Glomerular visceral epithelial cell (primary cell): ENCODE results near the gene HRG.
A peak's percentile ranks its signal among the peaks of the same experiment; 100 is the strongest.
"Not testable (repeated sequence)": the region's sequence is repeated elsewhere in the genome, so short reads cannot be mapped to it uniquely, and the experiment has no call there.

Experiments
- DNase-seq: peaks from one replicate; pipeline ENCODE4 v3.0.0-alpha.2; 2016; ENCODE audit errors: extremely low spot score

The HRG gene, protein sequence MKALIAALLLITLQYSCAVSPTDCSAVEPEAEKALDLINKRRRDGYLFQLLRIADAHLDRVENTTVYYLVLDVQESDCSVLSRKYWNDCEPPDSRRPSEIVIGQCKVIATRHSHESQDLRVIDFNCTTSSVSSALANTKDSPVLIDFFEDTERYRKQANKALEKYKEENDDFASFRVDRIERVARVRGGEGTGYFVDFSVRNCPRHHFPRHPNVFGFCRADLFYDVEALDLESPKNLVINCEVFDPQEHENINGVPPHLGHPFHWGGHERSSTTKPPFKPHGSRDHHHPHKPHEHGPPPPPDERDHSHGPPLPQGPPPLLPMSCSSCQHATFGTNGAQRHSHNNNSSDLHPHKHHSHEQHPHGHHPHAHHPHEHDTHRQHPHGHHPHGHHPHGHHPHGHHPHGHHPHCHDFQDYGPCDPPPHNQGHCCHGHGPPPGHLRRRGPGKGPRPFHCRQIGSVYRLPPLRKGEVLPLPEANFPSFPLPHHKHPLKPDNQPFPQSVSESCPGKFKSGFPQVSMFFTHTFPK

DNA sequence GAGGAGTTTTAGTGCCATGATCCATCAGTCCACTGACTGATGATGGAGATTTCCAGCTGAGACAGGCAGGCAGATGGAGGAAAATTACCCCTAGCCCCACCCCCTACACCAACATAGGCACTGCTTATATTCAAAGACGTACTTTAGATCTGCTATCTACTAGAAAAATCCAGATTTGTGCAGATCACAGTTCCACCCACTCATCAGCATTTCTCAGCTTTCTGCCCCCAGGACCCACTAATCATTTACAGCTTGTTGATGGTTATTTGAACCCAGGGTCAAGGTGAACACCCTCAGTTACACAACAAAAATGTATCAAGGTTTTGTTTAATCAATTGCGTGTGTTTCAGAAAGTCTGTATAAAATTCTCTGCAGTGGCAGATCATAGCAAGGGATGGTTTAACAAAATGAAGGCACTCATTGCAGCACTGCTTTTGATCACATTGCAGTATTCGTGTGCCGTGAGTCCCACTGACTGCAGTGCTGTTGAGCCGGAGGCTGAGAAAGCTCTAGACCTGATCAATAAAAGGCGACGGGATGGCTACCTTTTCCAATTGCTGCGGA lies at the start of gene HRG:
TSS of gene HRG (plus strand) at position 390 of the 564 bp plus-strand sequence. CDS start at position 408, 18 bp downstream.
- no peak for DNase-seq

DNA sequence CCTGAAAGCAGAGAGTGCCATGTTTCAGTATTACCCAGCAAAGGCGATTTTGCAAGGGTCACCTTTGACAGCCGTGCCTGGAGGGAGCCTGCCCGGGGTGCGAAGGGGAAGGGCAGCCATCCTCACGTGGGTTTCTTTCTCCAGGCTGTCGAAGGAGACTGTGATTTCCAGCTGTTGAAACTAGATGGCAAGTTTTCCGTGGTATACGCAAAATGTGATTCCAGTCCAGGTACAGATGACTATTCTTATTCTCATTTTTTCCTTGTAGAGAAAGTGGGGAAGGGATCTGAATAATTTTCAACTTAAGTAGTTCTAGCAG lies 49.6 kb upstream of the HRG start:
- no peak for DNase-seq

DNA sequence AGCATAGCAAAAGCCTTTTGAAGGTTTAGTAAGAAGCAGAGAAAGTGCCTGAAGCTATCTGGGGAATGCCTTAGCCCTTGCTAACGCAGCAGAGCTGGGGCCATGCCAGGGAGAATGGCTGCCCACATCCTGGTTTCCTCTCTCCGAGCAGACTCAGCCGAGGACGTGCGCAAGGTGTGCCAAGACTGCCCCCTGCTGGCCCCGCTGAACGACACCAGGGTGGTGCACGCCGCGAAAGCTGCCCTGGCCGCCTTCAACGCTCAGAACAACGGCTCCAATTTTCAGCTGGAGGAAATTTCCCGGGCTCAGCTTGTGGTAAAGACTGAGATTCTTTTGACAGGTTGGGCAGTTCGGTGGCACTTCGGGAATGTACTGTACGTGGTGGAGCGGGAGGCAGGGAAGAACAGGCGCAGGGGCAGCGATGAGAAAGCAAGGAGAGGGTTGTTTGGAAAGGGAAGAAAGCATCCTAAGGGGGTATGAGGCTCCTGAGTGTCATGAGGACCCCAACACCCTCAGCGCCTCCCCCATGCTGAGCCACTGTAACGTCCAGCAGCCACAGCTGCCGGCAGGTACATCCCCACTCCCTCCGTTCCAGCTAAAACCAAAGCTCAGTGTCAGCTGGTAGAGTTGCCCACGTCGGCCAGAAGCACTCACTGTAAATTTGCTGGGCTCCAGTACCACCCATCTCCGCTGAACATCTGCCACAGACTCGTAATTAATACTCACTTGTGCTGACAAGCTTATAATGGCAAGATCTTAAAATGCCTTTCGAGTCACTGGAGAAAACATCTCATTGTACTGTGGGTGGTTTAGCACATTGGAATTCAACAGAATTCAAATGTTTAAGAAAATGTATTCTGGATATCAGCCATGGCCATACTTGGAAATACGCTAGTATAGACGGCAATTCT lies 48.5 kb upstream of the HRG start:
- peak; percentile 94 for DNase-seq

DNA sequence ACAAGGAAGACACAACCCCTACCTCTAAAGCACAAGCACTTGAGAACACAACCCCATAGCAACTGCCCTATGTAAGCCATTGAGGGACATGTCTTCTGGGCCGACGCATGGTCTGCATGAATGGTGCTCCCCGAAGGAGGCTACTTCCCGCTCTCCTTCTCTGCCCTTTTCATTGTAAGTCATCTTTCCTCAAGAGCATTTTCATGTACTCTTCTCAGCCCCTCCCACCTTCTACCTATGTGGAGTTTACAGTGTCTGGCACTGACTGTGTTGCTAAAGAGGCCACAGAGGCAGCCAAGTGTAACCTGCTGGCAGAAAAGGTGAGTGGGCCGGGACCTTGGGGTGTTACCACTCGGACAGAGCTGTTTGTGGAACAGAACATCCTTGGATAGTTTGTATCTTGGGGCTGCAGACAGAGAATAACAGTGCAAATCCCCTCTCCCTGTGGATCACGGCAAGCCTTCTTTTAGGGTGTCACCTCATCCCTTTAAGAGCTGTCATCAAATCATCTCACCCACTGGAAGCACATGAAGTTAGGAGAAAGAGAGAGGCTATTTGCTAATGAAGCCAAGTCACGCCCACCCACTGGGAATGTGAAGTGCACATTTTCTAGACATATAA lies 47.4 kb upstream of the HRG start:
- no peak for DNase-seq

DNA sequence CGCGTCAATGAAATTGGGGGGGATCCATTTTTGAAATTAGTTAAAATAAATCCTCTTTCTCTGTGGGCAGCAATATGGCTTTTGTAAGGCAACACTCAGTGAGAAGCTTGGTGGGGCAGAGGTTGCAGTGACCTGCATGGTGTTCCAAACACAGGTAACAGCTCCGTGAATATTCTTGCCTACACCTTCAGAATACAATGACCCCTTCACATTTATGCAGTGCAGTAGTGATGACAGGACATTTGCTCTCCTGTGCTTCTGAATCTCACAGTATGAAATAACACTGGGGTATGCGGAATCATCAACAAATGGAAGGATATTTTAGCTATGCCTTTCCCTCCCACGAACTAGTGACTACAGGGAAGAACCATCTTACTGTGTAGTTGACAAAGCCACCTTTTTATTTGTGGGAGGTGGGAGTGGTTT lies 46.0 kb upstream of the HRG start:
- DNase-seq = no peak

DNA sequence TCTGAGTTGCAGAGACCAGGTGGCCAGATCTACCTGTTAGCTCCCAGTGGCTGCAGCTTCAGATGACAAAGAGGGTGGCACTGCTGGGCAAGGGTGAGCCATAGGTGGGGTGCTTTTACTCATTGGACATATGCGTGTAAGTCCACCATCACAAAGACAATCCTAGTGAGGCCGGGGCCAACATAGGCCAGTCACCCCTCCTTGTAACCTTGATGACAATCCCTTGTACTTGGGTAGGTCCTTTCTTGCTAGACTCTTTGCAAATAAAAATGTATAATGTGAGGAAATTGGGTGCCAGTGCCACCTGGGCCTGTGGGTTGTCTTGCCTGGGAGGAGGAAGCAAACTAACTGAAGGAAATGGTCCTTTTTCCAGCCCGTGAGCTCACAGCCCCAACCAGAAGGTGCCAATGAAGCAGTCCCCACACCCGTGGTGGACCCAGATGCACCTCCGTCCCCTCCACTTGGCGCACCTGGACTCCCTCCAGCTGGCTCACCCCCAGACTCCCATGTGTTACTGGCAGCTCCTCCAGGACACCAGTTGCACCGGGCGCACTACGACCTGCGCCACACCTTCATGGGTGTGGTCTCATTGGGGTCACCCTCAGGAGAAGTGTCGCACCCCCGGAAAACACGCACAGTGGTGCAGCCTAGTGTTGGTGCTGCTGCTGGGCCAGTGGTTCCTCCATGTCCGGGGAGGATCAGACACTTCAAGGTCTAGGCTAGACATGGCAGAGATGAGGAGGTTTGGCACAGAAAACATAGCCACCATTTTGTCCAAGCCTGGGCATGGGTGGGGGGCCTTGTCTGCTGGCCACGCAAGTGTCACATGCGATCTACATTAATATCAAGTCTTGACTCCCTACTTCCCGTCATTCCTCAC lies 45.4 kb upstream of the HRG start:
- DNase-seq = no peak

DNA sequence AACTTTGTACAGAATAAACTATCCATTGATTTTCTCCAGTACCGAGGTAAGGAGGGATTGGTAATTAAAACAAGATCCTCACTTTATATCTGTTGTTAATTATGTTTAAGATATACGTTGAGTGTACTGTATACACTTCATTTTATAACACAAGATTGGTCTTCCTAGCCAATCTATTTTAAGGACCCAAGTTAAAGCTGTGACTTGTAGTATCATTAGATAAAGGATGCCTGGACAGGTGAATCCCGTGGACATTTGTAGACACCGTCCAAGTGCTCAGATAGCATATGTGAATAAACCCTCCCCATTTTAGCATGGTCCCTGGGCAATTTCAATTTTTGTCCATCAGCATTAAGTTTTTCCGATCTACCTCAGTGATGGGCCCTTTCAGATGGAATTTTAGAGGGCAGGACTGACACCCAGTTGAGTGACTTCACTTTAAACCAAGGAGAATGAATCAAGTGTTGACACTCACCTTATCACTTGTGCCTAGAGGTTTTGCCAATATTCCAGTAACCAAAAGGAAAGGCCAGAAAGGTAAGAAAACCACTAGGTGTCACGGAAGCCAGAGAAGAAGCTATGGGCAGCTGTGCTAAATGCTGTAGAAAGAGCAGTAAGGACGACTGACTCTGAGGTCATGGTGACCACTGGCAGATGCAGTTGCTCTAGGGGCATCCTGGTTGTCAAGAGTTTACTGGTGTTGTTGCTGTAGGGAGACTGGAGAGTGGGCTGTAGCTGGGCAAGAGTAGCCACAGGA lies 43.7 kb upstream of the HRG start:
- no peak for DNase-seq

DNA sequence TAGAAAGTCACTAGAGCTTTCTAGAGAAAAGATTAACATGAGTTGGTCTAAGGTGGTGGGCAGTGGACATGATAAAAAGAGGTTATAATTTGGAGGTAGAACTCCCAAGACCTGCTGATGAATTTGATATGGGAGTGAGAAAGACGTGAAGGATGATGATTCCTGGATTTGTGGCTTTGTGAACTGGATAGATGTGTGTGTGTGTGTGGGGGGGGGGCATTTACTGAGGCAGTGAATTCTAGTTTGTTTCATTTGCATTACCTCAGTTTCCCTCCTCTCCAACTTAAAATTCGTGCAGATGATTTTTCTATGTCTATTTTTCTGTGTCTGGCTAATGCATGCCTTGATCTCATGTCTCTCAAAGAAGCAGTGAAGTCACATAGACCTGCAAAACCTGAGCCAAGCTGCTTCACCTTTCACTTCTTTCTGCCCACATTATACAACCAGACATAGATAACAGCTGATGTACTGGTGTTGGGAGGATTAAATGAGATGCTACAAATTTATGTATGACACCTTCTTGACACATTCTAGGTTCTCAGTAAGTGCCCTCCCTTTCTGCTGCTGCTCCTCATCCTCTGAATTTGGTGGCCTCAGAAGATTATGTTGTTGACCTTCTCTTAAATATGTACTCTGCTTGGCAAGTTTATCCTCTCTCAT lies 43.0 kb upstream of the HRG start:
- no peak for DNase-seq

DNA sequence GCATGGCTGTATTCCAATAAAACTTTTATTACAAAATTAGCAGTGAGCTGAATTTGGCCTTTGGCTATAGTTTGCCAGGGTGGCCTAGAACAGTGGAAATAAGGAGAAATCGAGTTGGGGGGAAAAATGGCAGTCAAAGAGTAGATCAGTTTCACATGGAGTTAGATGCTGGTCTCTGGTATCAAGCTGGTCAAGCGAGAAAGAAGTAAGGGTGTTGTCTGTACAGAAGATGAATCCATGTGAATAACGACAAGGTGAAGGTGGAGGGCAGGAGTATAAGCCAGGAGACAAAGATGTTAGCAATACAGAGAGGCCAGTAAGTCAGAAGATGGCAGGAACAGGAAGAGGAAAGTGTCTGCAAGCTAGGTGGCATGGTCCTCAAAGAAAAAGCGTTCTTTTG lies 41.2 kb upstream of the HRG start:
- DNase-seq = no peak

DNA sequence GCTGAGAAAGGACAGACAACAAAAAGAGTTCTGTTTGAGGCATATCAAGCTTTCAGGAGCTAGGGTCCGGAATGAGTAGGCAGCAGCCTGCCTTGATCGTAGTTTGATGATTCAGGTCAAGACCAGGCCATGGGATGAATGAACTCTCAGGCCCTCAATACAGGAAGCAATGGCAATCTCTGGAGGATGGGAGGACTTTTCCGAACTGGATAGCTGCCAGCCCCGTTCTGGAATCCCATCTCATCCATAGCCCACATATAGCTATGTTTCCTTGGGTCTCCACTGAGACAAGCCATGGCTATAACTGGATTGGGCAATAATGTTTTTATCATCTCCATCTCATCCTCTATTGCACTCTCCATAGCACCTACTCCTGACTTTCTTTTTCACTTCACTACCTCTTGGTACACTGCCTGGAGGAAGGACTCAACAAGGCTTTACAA lies 40.2 kb upstream of the HRG start:
- DNase-seq = no peak

DNA sequence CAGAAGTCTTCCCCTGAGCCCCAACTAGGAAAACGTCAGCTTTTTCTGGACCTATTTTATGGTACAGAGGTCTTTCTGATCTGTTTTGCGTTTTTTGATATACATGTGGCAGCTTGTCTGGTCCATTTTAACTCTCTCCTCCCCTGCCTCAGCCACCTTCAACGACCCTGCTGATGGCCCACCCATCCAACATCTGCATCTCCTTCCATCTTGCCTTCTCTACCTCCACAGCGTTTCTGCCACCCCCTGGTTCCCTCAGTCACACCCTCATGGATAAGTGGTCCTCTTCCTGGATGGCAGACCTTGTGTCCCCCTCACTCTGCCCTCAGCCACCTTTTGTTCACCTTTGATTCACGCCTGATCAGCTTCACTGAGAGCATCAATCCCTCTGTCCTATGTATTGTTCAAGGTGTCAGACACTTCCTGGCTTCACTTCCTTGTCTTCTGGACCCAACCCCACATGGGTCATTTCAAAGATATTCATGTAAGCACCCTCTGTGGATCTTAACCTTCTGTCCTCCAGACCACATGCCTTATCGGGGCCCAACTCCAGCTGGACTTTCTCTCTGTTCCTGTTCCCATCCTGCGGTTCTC lies 39.5 kb upstream of the HRG start:
- no peak for DNase-seq

DNA sequence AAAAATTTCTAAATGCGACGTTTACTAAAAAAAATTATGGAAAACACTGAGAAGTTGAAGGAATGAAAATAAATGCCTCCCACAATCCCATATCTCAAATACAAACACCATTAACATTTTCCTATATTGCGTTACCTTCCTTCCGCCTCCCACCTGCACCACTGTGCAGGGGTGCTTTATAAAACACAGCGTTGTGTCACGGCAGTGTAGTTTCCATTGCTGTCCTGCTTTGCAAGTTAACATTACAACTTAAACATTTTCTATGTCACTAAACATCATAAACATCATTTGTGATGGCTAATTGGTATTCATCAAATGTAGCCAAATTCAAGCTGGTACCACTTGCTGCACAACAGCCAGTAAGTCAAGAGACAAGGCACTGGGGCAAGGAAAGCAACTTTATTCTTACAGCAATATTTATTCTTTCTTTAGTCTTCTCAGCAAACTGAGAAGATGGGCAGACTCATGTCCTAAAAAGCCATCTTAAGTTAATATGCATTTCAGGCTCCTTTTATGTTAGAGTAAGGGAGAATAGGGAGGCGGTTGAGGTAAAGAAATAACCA lies 37.9 kb upstream of the HRG start:
- DNase-seq = no peak

DNA sequence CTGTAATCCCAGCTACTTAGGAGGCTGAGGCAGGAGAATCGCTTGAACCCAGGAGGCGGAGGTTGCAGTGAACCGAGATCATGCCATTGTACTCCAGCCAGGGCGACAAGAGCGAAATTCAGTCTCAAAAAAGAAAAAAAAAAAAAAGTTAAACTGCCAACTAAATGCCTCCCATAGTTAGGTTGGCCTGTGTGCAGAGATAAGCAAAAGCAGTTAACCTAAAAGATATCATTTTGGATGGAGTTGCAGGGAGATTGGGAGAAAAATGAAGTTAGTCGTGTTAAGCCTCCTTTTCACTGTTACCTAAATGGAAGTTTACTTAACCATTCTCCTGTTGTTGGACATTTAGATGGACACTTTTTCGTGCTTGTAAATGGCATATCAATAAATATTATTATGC lies 37.1 kb upstream of the HRG start:
- no peak for DNase-seq

DNA sequence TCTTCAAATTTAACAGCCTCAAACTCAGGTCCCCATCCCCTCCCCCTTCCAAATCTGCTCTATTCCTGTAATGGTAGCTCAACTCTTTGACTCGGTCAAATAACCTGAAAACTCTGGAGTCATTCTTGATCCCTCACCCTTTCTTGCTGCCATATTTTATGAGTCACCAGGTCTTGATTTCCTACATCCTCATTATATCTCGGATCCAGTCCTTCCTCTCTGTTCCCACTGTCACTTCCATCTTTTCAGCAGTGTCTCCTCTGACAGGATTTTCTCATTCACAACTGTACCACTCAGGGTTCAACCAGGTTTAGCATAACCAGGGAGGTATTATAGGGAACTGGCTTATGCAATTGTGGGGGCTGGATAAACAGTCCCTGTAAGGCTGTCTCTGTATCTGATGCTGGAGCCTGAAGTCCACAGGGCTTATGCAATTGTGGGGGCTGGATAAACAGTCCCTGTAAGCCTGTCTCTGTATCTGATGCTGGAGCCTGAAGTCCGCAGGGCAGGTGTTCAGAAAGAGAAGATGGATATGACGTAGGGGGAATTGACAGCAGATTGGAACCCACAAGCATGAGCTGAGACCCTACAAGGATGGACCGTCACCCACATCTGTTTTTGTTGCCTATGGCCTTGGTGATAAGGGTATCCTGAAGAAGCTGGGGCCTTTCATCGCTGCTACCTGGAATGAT lies 34.7 kb upstream of the HRG start:
- DNase-seq = no peak

DNA sequence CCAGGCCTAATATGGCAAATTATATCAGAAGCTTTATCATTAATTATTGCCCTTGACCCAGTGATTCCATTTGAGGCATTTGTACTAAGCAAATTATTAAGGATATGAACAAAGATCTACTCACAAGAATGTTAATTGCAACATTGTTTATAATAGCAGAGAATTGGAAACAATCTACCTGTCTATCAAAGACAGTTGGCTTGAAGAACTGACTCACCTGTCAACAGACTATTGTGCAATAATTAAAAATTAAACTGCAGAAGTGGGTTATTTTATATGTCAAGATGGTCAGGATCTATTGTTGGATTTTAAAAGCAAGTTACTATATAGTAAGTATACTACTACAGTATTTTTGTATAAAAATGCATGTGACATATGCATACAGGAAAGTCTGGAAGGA lies 32.3 kb upstream of the HRG start:
- no peak for DNase-seq

DNA sequence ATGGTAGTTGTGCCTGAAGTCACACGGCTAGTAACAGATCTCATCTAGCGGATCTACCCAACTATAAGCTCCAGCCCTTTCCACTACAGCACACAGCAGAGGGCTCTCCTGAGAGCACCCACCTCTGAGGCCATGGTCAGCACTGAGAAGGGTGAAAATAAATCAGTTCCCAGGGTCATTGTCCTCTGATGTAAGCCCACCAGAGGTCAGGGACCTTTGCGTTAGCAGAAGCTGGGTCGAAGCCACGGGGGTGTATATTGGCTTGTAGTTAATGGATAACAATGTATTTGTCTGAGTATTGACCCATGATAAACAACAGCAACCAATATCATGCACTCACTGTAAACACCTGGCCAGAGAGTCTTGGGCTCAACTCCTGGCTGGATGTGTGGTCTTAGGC lies 31.6 kb upstream of the HRG start:
- not testable (repeated sequence) for DNase-seq

DNA sequence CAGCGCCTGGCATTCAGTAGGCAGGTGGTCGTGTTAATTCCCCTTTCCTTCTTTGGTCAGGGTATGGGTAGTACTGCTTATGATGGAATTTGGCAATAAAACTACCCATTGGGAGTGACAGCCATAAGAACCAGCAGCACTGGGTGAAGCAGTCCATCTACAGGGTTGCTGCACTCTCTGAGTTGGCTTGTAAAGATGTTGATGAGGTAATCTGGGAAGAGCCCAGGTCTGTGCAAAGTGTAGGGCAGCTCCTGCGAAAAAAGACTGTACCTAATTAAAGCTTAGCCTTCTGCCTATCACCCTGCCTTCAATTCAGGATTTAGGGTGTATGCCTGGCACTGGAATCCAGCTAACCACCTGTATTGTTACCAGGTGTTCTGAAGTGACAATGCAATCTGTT lies 30.3 kb upstream of the HRG start:
- no peak for DNase-seq

DNA sequence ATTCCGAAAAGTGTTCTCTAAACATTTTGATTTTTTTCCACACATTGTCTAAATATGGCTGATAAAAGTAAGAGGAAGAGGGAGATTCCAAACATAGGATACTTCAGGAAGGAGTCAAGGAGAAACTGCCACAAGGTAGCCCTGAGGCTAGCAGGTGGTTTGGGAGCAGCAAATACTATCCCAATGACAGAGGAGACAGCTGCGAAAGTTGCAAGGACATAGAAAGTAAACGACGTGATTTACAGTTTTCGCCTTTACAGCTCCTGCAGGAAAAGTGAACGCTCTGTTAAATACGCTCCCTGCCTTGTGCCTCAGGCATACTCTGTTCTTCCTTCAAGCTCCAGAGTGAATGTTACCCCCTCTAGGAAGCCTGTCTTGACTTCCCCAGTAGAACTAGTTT lies 29.3 kb upstream of the HRG start:
- no peak for DNase-seq
